ENCODE results near the gene CCDC30.
"Not testable (repeated sequence)": the region's sequence is repeated elsewhere in the genome, so short reads cannot be mapped to it uniquely, and the experiment has no call there.

CCDC30 gene

GRCh38 chr1:42524330-42524729 is 61.2 kb downstream of the CCDC30 start:
- DNase-seq (ENCODE audit: low spot score): no peak

- no peak for DNase-seq (ENCODE audit: low spot score)
Observed at GRCh38 chr1:42529724-42530181, 66.7 kb downstream of the CCDC30 start.

GRCh38 chr1:42531043-42531442 is 68.0 kb downstream of the CCDC30 start:
- DNase-seq (ENCODE audit: low spot score): no peak

- no peak for DNase-seq (ENCODE audit: low spot score)
Observed at GRCh38 chr1:42533101-42533863, 70.2 kb downstream of the CCDC30 start.

GRCh38 chr1:42541104-42541503 is 78.0 kb downstream of the CCDC30 start:
- DNase-seq (ENCODE audit: low spot score): no peak

GRCh38 chr1:42551180-42551579 is 88.1 kb downstream of the CCDC30 start:
- DNase-seq (ENCODE audit: low spot score): no peak

GRCh38 chr1:42551590-42551989 is 88.5 kb downstream of the CCDC30 start:
- DNase-seq (ENCODE audit: low spot score): no peak

GRCh38 chr1:42552636-42553035 is 89.5 kb downstream of the CCDC30 start:
- no peak for DNase-seq (ENCODE audit: low spot score)

- DNase-seq (ENCODE audit: low spot score): no peak
Observed at GRCh38 chr1:42557230-42557851, 94.3 kb downstream of the CCDC30 start.

GRCh38 chr1:42567038-42567437 is 104.0 kb downstream of the CCDC30 start:
- no peak for DNase-seq (ENCODE audit: low spot score)

- DNase-seq (ENCODE audit: low spot score): no peak
Observed at GRCh38 chr1:42576935-42577334, 113.8 kb downstream of the CCDC30 start.

GRCh38 chr1:42586016-42586415 is 122.9 kb downstream of the CCDC30 start:
- DNase-seq (ENCODE audit: low spot score): no peak

- no peak for DNase-seq (ENCODE audit: low spot score)
Observed at GRCh38 chr1:42587753-42588152, 124.7 kb downstream of the CCDC30 start.

GRCh38 chr1:42592811-42593210 is 129.7 kb downstream of the CCDC30 start:
- no peak for DNase-seq (ENCODE audit: low spot score)

- DNase-seq (ENCODE audit: low spot score): no peak
Observed at GRCh38 chr1:42593486-42594100, 130.5 kb downstream of the CCDC30 start.

- DNase-seq (ENCODE audit: low spot score): no peak
Observed at GRCh38 chr1:42601472-42601871, 138.4 kb downstream of the CCDC30 start.

- DNase-seq (ENCODE audit: low spot score): no peak
Observed at GRCh38 chr1:42613803-42614131, 150.7 kb downstream of the CCDC30 start.

GRCh38 chr1:42618866-42619265 is 155.8 kb downstream of the CCDC30 start:
- no peak for DNase-seq (ENCODE audit: low spot score)

- DNase-seq (ENCODE audit: low spot score): no peak
Observed at GRCh38 chr1:42620307-42620706, 157.2 kb downstream of the CCDC30 start.

- DNase-seq (ENCODE audit: low spot score): not testable (repeated sequence)
Observed at GRCh38 chr1:42621180-42621579, 158.1 kb downstream of the CCDC30 start.

- DNase-seq (ENCODE audit: low spot score): not testable (repeated sequence)
Observed at GRCh38 chr1:42627205-42627604, 164.1 kb downstream of the CCDC30 start.

GRCh38 chr1:42639116-42639515 is 176.0 kb downstream of the CCDC30 start:
- DNase-seq (ENCODE audit: low spot score): no peak

- no peak for DNase-seq (ENCODE audit: low spot score)
Observed at GRCh38 chr1:42646056-42646455, 183.0 kb downstream of the CCDC30 start.

Measured in SK-N-DZ (cell line).